SK-N-MC (cell line): ENCODE measurements around the gene TTLL7.

Experiments used
- EZH2 ChIP-seq: fragments of 200-600 bp; sonication (generic); IDR thresholded peaks from one replicate; pipeline ENCODE4 v1.6.1; 2017; ENCODE audit warnings: antibody characterized with exemption
- FOXP2 ChIP-seq: optimal IDR thresholded peaks from 2 replicates; pipeline ENCODE3; 2011; ENCODE audit warnings: mild to moderate bottlenecking, moderate library complexity; ENCODE audit not compliant: insufficient read depth; ENCODE audit errors: extremely low read length, control extremely low read depth
- POLR2AphosphoS5 ChIP-seq: IDR thresholded peaks from 2 replicates; pipeline ENCODE4 v1.6.1; 2012; ENCODE audit warnings: mild to moderate bottlenecking, low read depth, low read length, borderline replicate concordance

DNA sequence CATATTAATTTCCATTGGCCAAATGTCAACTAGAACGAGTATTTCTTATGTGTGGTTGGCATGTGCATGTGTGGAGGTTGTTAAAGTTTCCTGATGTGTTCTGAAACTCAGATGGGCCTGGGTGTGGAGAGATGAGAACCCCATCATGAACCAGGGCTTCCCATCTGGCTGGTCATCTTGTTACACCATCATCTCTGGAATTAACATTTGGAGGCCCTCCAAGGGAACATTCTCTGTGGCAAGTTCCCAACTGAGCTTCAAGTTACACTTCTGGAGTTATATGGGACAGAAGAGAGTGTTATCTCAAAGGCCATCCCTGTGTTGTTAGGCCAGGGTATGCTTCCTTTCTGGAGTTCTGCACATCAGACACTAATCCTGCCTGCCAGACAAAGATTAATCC lies 183.6 kb downstream of the TTLL7 start:
- TF ChIP-seq EZH2 = no peak
- no peak for TF ChIP-seq POLR2AphosphoS5
- no peak for TF ChIP-seq FOXP2
